Measurements from ENCODE around the gene DDX60.

The DDX60 gene

DNA sequence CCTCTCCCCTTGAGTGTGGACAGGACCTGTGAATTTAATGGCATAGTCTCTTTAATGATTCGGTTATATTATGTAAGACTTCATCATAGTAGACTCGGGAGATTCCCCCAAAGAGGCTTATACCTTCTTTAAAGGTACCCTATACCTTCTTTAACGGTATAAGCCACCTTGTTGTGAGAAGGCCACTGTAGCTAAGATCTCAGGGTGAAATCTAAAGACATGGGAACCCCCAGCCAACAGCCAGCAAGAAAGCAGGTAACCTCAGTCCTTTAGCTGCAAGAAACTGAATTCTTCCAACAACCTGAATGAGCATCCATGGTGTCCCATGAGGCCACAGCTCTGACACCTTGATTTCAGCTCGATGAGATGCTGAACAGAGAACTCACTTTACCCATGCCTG is 931 bp downstream of the DDX60 start (continued):
- TF ChIP-seq ZIC2 (tag by site-specific recombination; IDR thresholded peaks at IDR 0.05) (no peak), ZNF624 (tag by site-specific recombination; IDR thresholded peaks at IDR 0.05) (no peak), ZBTB44 (tag by site-specific recombination; IDR thresholded peaks at IDR 0.05) (no peak), ZNF555 (tag by site-specific recombination; conservative IDR thresholded peaks at IDR 0.05) (no peak), MZF1 (tag by site-specific recombination; IDR thresholded peaks at IDR 0.05; ENCODE audit: borderline replicate concordance) (no peak), ZNF175 (tag by site-specific recombination; IDR thresholded peaks at IDR 0.05) (no peak), ZNF302 (tag by site-specific recombination; IDR thresholded peaks at IDR 0.05; ENCODE audit: low read depth) (no peak), ZNF707 (tag by site-specific recombination; IDR thresholded peaks at IDR 0.05) (no peak), ZNF664 (tag by site-specific recombination; IDR thresholded peaks at IDR 0.05) (no peak)

DNA sequence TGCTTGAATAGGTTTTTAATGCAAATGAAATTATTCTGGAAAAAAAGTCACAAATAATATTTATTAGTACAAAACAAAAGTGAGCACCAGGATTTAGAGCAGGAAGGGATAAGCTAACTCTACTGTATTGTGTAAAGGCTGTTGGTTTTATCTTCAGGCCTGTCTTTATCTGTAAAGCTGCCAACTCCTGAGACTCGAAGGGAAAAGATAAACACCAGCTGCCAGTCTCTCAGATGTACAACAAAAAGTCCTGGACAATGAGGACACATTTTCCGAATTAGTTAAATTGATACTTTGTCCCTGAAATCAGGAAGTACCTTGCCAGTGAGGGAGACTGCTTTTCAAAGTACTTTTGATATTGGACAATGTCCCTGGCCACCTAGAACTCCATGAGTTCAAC is 8.8 kb downstream of the DDX60 start:
- Histone ChIP-seq H3K4me1 (ENCODE audit: control insufficient read depth, insufficient read depth, low read length) (peaks cover 4% of the 10 kb centered on the region; the same call in 1 of the 2 replicates), H3K9me3 (ENCODE audit: control insufficient read depth, insufficient read depth, low read depth, low read length) (no peaks in the 10 kb centered on the region), H3K4me3 (ENCODE audit: low read depth, low read length) (no peak overlapping the region), H3K36me3 (ENCODE audit: control insufficient read depth in 2 of 2, insufficient read depth in 1 of 2, low read length in 2 of 2) (no peaks in the 10 kb centered on the region), H3K27ac (ENCODE audit: extremely low read depth, low read depth, low read length) (no peak overlapping the region)
- ChIA-PET CTCF (interaction anchor here (0.6 kb wide), 1 partner anchor 213 kb away, joined by 3 read pairs; no protein-coding TSS in a partner anchor), POLR2A (interaction anchor here (1.6 kb wide), 1 partner anchor 8 kb away, joined by 3 read pairs; no protein-coding TSS in a partner anchor)
- no peak for TF ChIP-seq KLF9 (tag by site-specific recombination; IDR thresholded peaks at IDR 0.05; ENCODE audit: low read depth)
- no peak for TF ChIP-seq ZNF184 (tag by site-specific recombination; IDR thresholded peaks at IDR 0.05)
- TF ChIP-seq ZNF133 (tag by site-specific recombination; IDR thresholded peaks at IDR 0.05) = no peak
- no peak for TF ChIP-seq ZNF544 (tag by site-specific recombination; IDR thresholded peaks at IDR 0.05)
- no peak for TF ChIP-seq ZNF624 (tag by site-specific recombination; IDR thresholded peaks at IDR 0.05)
- TF ChIP-seq ZSCAN16 (tag by site-specific recombination; IDR thresholded peaks at IDR 0.05) = no peak
- no peak for TF ChIP-seq ZNF600 (tag by site-specific recombination; IDR thresholded peaks at IDR 0.05)
- no peak for TF ChIP-seq KLF10 (tag by site-specific recombination; IDR thresholded peaks at IDR 0.05)
- TF ChIP-seq, protein P1, sequence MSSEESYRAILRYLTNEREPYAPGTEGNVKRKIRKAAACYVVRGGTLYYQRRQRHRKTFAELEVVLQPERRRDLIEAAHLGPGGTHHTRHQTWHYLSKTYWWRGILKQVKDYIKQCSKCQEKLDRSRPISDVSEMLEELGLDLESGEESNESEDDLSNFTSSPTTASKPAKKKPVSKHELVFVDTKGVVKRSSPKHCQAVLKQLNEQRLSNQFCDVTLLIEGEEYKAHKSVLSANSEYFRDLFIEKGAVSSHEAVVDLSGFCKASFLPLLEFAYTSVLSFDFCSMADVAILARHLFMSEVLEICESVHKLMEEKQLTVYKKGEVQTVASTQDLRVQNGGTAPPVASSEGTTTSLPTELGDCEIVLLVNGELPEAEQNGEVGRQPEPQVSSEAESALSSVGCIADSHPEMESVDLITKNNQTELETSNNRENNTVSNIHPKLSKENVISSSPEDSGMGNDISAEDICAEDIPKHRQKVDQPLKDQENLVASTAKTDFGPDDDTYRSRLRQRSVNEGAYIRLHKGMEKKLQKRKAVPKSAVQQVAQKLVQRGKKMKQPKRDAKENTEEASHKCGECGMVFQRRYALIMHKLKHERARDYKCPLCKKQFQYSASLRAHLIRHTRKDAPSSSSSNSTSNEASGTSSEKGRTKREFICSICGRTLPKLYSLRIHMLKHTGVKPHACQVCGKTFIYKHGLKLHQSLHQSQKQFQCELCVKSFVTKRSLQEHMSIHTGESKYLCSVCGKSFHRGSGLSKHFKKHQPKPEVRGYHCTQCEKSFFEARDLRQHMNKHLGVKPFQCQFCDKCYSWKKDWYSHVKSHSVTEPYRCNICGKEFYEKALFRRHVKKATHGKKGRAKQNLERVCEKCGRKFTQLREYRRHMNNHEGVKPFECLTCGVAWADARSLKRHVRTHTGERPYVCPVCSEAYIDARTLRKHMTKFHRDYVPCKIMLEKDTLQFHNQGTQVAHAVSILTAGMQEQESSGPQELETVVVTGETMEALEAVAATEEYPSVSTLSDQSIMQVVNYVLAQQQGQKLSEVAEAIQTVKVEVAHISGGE (tag by site-specific recombination; conservative IDR thresholded peaks at IDR 0.05; ENCODE audit: low read depth) = no peak
- no peak for TF ChIP-seq WT1 (tag by site-specific recombination; IDR thresholded peaks at IDR 0.05)
- no peak for TF ChIP-seq ZNF37A (tag by site-specific recombination; IDR thresholded peaks at IDR 0.05)
- no peak for TF ChIP-seq ZNF626 (tag by site-specific recombination; IDR thresholded peaks at IDR 0.05)
- no peak for TF ChIP-seq ZNF24 (tag by site-specific recombination; IDR thresholded peaks at IDR 0.05)

DNA sequence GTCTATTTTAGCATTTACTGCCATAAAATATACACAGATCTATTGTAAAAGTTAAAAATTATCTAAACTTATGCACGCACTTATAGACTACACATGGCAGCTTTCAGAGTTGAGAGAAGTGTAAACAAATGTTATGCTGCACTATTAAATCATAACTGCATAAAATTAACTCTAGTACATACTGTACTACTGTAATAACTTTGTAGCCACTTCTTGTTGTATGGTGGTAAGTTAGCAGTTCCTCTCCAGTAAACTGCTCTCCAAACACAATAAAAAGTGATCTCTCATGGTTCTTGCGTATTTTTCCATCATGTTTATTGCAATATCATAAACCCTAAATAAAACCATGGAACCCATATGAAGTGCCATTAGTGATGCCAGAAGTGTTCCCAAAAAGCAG is 9.6 kb downstream of the DDX60 start:
- TF ChIP-seq GFI1B (tag by site-specific recombination; IDR thresholded peaks at IDR 0.05) (no peak), ZNF530 (tag by site-specific recombination; IDR thresholded peaks at IDR 0.05; ENCODE audit: low read depth) (no peak), ZNF391 (tag by site-specific recombination; IDR thresholded peaks at IDR 0.05; ENCODE audit: borderline replicate concordance, low read depth) (no peak), ZNF132 (tag by site-specific recombination; IDR thresholded peaks at IDR 0.05; ENCODE audit: borderline replicate concordance) (no peak)
- TF ChIP-seq, protein P2, sequence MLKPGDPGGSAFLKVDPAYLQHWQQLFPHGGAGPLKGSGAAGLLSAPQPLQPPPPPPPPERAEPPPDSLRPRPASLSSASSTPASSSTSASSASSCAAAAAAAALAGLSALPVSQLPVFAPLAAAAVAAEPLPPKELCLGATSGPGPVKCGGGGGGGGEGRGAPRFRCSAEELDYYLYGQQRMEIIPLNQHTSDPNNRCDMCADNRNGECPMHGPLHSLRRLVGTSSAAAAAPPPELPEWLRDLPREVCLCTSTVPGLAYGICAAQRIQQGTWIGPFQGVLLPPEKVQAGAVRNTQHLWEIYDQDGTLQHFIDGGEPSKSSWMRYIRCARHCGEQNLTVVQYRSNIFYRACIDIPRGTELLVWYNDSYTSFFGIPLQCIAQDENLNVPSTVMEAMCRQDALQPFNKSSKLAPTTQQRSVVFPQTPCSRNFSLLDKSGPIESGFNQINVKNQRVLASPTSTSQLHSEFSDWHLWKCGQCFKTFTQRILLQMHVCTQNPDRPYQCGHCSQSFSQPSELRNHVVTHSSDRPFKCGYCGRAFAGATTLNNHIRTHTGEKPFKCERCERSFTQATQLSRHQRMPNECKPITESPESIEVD (tag by site-specific recombination; IDR thresholded peaks at IDR 0.05) = peak; percentile 24; the same call in 1 of the 2 replicates
- ChIA-PET CTCF (no interaction called here), POLR2A (interaction anchor here (1.6 kb wide), 1 partner anchor 9 kb away, joined by 3 read pairs; no protein-coding TSS in a partner anchor)
- Histone ChIP-seq H3K4me3 (ENCODE audit: low read depth, low read length) (no peak overlapping the region), H3K4me1 (ENCODE audit: control insufficient read depth, insufficient read depth, low read length) (peaks cover 4% of the 10 kb centered on the region; the same call in 1 of the 2 replicates), H3K36me3 (ENCODE audit: control insufficient read depth in 2 of 2, insufficient read depth in 1 of 2, low read length in 2 of 2) (no peaks in the 10 kb centered on the region), H3K9me3 (ENCODE audit: control insufficient read depth, insufficient read depth, low read depth, low read length) (no peaks in the 10 kb centered on the region), H3K27ac (ENCODE audit: extremely low read depth, low read depth, low read length) (no peak overlapping the region)
